HG03045 (cell line): ENCODE measurements around the gene PCSK7.

Source experiments
- ATAC-seq: cut with Tn5 transposase; IDR thresholded peaks from one replicate; pipeline ENCODE4 v1.9.1; 2021; ENCODE audit warnings: mild to moderate bottlenecking, moderate library complexity; ENCODE audit not compliant: unreplicated experiment

PCSK7 gene

GRCh38 chr11:117230999-117231841 lies 653 bp downstream of the PCSK7 start:
- ATAC-seq = no peak

GRCh38 chr11:117230286-117230961 lies 1.4 kb downstream of the PCSK7 start:
- no peak for ATAC-seq

- no peak for ATAC-seq
These were observed 2.0 kb downstream of the PCSK7 start for GRCh38 chr11:117229931-117230285.

DNA sequence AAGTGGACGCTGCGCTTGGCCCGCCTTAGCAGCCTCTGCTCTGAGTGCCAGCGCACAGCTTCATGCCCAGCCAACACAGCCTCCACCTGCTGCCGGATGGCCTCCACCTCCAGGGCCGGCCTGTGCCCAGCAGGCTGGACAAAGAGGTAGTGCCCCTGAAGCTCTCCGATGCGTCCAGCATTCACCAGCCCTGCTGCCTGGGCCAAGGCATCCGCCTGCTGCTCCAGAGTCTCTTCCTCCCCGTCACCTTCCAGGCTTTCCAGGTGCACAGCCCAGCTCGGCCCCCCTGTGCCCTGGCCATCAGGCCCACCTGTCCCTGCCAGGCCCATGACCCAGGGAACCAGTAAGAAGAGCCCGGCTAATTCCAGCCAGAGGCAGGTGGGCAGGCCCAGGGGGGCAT lies 2.5 kb downstream of the PCSK7 start:
- ATAC-seq = no peak

DNA sequence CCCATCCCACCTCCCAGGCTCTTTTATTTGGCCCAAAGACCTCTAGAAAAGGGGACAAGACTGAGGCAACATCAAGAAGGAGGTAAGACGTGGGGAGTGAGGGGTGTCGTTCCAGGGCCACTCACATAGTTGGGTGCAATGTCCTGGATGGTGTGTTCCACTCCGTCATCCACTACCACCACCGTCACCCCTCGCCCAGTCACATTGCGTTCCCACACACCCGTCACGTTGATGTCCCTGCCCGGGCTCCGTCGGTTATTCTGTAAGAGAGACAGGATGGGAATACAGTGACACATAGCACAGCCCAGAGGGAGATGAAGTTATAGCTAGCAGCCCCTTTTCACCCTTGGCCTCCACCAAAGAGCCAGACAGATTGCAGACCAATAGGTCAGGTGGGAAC lies 3.8 kb downstream of the PCSK7 start:
- ATAC-seq = no peak

DNA sequence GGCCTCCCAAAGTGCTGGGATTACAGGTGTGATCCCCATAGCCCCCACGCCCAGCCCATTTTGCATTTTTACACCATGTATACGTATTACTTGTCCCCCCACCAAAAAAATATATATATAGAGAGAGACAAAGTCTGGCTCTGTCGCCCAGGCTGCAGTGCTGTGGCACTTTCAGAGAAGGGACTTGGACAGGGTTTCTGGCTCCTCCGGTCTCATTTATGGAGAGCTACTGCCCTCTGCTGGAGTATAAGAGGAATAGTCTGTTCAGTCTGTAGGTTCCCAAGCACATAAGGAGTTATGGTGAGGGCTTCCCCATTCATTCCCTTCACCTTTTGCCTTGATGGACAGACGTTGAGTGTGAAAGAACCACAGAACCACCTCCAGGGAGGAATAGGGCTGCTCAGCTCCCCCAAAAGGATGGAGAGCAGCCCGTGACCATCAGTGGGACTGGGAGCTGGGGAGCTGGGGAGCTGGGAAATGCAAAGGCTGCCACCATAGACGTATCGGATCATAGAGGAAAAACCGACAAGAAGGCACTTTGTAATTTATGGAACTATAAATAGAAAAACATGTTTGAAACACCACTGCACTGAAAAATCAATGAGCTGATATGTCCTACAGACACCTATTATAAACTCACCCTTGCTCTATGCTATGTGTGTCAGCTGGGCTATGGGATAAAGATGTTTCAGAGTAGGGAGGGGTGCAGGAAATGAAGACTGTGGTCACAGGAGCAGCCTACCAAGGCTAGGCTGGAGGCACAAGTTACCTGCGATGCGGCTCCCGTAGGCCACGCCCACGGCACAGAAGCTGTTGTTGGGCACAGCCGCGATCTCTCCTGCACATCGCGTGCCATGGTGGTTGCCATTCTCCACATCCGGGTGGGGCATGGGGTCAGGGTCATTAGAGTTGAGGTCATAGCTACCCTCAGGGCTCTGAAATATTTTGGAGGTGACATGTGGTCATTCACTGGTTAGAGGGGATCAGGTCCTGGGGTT lies 5.2 kb downstream of the PCSK7 start:
- peak; percentile 57 for ATAC-seq

GRCh38 chr11:117225553-117226170 lies 6.2 kb downstream of the PCSK7 start:
- no peak for ATAC-seq

DNA sequence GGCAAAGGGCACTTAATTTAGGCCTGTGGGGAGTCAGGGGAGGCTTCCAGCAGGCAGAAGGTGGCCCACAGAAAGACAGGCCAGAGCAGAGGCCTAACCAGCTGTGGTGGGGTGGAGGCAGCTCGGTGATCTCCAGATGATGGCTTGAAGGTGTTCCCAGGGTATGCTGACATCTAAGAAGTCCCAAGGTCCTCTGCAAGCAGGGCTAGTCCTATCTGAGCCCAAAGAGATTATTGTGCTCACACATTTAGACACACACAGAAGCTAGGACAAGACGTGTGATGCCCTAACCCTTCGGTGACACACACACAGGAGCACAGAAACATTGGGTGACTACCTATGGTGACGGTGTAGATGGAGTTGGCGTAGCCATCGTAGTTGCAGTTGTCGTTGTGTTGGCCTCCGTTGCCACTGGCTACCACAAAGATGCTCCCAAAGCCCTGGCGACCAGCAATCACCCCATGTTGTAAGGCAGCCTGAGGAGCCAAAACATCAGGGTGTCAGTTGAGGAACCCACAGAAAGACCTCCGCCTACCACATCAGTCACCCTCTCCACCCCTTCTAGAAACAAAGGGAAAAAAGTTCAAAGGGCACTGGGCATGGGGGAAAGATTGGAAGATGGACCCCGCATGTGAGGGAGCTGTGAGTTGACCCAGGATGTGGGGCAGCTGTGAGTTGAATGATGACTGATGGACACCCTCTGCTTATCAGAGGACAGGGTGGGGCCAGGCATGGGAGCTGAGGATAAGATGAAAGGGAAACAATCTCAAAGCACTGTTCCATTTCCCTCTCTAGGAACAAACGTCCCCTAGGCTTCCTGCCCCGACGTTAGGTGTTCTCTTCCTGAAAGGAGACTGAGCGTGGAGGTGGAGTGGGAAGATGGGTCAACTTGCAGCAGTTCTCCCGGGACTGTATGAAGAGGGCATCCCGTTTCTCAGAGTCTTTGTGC lies 7.9 kb downstream of the PCSK7 start:
- ATAC-seq = no peak

DNA sequence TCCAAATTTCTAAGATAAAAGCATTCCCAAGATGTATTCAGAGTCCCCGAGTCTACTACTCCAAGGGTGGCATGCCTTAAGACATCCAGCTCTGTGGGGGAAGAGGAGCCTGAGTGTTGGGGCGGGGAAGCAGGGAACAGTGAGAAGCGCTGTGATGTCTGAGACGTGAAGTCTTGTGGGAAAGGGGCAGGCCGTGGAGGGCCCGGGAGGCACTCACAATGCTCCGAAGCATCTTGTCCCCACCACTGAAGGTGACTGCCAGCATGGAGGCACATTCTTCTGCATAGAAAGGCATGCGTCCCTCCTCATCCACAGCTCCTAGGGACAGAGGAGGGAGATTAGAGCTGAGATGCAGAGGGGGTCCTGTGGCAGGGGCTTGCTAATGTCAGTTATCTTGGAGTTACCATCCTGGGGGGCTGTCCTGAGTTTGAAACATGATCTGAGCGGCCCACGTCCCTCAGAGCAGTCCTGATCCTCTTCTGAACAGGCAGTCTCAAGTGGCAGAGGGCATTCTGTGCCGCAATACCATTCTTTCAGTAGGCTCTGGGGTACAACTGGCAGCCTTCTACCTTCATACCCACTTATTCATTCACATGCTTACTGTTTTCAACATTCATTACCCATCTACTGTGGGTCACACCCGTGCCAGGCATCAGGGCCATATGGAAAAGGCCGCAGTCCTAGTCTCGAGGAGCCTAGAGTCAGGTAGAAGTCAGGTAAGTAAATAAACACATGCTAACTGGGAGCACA lies 8.7 kb downstream of the PCSK7 start:
- no peak for ATAC-seq

DNA sequence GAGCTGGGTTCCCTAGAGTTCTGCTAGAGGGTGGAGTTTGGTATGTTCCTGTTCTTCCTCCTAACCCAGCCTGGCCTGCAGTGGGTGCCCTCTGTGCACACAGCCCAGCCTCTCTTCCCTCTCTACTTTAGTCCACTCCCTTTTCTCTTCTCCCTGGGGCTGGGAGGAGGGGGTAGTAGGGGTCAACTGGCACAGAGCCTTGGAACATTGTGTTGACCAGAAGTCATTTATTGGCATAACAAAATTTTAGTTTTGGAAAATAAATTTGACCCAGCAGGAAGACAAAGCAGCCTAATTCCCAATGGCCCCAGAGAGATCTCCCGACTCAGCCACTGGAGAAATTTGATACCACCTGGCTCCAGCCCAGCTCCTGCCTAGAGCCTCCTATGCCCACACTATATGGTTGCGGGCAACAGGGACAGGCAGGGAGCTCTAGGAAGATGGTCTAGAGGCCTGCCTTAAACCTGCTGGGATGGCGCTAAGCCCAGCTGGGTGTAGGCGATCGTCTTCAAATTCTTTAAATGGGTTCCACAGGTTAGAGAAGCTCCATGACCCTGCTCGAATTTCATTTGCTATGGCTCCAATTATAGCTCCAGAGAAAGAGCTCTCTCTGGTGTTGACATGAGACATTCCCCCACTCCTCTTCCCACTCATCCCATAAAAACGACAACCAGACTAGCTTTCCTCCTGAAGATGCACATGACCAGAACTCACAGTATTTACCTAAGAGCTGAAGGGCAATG lies 9.9 kb downstream of the PCSK7 start:
- ATAC-seq = no peak

DNA sequence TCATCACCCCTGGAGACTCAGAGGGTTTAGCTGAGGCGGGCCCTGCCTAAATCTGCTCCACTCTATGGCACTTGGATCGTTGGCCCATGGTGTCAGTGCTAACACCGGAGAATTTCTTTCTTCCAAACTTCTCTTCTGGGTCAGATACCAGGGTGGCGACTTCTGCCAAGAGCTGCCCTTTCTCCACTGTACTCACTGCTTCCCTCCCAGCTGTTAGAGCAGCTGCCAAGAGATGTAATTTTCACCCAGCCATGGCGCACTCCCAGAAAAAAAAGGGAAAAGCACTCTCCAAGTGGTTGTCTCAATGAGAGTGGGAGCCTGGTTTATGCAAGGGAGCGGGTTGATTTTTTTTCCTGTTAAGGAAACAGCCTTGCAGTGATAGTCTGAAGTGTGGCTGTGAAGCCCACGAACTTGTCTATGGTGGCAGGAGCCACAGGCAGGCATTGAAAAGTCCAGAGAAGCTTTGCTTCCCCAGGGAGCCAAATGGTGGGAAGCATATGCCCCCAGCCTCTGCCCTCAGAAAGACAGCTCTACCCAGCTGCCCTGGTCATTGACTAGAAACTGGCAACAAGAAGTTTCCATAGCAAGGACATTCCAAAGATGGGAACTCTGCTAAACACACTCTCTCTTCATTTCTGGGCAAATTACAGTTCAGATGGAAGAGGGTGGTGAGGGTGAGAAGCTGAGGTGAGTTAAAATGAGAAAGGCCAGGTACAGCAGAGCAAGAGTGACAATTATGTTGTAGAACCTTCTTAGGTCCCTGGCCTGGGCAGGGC lies 10.7 kb downstream of the PCSK7 start:
- no peak for ATAC-seq

DNA sequence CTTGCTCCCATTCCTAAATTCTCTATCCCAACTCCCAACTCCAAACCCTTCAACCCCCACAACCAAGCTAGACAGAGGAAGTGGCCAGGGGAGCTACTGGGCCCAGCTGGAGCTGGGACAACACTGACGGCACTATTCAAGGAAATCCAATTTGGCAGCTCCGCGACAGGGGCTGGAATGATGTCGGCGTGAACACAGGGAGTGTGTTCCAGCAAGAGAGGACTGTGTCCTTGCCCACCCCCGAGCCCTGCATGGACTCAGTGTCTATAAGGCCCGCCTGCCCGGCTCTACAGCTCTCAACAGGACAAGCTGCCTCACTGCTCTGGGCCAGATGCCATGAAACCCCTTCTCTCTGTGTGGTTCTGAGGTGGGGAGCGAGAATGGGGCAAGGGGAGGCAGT lies 11.3 kb downstream of the PCSK7 start:
- no peak for ATAC-seq

DNA sequence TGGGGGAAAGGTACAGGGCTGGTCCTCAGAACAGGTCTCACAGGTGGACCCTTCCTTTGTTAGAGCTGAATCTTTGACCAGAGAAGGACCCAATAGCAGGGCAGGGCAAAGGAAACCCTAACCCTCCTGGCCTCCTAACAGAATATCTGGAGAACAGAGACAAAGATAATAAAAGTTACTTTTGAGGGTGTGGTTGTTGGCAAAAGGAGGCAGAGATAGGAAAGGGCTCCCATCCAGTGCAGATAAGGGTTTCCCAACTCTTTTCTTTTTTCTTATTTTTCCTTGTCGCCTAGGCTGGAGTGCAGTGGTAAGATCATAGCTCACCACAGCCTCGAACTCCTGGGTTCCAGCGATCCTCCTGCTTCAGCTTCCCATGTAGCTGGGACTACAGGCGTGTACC lies 11.9 kb downstream of the PCSK7 start:
- no peak for ATAC-seq

DNA sequence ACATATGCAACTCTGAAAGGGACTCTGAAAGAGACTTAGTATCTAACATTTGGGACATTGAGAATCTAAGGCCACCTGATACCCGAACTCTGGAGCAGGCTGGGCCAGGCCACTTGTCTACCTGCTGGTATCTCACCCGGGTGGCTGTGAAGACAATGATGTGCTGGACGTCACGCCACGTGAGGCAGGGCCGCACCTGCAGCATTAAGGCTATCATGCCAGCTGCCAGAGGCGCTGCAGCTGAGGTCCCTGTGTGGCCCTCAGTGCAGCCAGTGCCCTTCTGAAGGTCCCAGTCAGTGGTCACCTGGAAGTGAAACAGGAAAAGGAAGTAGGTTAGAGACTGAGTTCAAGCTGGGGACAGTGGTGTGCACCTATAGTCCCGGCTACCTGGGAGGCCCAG lies 12.4 kb downstream of the PCSK7 start:
- no peak for ATAC-seq

DNA sequence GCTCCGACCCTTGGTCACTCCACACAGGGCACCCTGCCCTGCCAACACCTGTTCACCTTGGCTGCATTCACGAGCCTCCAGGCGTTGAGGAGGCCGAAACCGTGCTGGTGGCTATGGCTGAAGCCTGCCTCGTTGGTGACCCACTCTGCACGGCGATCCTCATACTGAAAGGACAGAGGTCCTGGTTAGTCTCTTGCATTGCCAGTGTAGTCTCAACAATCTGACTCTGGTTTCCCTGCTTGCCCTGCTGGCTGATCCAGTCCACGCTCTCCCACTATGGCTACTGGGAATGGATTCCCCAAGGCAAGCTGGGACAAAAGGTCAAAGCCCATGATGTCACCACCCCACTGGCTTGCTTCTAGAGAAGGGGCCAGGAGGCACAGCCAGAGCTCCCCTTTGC lies 12.9 kb downstream of the PCSK7 start:
- no peak for ATAC-seq

DNA sequence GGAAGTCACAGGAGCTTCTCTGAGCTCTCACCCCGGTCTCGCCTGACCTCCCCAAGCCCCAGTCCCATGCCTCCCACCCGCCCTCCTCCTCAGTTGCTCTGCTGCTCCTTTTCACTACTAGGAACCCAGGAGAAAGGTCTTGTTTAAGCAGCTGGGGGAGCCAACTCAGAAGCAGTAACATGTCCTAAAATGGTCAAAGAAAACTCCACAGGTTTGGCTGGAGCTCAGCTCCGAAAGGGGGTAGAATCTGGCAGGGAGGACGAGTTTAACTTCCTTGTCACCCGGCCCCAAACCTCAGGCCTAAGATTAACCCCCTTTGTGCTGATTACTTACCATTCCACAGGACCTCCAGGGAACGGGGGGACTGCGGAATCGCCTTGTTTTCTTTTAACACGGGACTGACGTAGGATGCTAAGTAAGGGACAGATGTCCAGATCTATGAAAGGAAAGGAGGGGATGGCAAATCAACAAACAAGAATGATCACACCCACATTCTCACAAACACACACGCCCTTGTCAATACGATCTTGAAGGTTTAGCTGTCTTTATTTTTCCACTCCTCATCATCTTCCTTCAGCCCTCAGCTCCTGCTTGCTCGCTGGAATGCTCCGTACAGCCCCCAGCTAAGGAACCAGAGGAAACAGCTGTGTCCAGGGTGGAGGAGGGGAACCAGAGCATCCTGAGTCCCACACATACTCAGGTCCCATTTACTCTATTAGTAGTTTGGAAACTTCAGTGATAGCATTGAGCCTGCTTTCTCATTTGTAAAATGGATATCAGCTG lies 13.5 kb downstream of the PCSK7 start:
- no peak for ATAC-seq
